NCI-H748 (cell line): ENCODE measurements around the gene PNMA1.
"Not testable (repeated sequence)": the region's sequence is repeated elsewhere in the genome, so short reads cannot be mapped to it uniquely, and the experiment has no call there.

Experiments
- DNase-seq: peaks from one replicate; lab custom pipeline; 2025; ENCODE audit not compliant: unreplicated experiment; lab: John Stamatoyannopoulos, UW

Gene PNMA1

DNA sequence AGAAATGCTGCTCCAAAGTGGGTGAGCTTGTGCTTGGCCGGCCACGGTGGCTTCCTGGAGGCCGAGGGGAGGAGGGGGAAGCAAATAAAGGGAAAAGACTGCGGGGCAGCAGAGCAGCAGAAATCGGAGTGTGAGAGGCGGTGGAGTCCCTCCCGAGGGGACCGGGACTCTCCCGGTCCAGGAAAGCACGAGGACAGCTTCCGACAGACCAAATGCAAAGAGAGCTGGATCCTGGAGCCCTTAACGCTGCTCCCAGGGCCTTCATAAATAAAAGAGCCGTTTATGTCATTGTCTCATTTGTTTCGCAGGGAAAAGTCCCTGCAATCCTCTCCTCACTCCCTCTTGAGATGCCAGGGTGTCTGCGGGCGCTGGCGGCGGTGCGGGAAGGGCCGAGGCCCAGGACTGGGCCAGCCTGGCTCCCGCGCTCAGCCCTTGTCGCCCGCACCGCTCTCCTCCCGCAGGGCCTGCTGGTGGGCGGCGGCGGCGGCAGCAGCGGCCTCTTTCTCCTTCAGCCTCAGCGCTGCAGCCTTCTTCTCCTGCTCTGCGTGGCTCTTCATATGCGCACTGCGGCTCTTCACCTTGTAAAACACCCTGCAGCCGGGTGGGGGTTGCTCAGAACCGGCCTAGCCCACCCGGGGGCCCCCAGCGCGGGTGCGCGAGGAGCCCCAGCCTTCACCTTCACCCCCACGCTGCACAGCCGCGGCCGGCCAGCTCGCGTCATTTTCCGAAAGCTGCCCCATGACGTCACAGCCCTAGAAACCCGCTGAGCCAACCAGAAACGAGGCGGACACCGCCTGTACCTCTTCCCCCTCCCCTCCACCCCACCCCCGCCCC lies 4.5 kb upstream of the PNMA1 start:
- no peak for DNase-seq

DNA sequence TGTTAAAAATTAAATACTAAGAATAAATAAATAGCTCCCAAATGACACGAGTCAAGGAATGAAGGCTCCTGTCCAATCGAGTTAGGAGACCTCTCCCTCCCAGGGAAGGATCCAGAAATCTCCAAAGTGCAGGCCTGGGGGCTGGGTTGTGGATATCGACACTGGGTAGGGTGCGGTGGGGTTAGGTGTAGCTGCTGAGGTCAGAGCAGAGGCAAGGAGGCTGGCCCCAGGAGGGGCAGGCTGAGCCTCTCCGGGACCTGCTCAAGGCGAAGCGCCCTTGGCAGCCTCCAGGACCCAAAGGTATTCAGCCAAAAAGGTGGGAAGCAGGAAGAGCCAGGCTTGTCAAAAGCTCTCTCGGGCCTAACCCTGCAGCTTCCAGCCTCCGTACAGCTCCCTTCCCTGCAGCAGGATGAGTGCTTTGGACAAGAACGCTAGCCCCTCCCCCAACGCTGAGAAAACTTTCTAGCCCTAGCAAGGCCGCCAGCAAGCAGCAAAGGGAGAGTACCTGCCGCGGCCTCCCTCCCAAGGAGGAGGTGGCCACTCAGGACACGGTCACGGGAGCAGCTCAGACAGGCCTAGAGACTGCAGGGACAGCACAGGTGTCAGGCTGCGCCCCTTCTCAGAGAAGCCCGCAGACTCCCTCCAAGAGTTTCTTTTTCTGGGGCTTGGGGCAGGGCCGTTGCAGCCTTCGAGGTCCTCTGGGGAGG lies 3.7 kb upstream of the PNMA1 start:
- no peak for DNase-seq

DNA sequence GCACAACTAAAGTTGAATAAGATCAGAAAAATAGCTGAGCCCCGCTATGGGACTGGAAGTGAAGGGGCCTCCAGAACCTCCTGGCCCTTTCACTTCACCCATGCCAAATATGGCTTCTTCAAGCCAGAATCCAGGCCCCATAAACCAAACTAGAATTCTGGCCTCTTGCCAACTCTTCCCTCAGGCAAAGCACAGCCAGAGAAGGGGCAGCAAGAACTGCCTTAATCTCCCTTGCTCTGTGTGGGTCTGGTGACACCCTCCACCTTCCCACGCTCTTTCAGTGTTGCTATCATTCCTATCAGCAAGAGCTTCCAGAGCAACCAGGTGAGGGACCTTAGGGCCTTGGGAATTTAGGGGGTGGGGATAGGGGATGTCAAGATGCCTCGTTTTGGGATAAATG lies 3.1 kb upstream of the PNMA1 start:
- peak; percentile 15 for DNase-seq

DNA sequence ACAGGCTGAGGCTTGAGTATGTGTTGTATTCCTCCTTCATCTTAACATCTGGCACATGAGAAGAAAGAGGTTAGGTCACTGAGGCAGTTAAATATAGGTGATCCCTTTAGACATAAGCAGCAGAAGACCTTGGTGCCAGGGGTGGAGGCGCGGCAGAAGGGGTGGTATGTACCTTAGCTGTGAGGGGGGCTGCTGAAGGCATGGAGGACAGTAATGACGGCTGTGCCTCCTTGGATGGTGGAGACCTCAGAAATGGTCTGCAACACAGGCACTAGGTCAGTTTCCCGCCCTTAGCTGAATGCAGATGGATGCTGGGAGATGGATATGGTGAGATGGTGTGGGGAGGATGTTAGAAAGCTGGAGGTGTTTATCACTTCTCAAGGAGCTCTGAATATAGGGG lies 1.5 kb upstream of the PNMA1 start:
- no peak for DNase-seq

DNA sequence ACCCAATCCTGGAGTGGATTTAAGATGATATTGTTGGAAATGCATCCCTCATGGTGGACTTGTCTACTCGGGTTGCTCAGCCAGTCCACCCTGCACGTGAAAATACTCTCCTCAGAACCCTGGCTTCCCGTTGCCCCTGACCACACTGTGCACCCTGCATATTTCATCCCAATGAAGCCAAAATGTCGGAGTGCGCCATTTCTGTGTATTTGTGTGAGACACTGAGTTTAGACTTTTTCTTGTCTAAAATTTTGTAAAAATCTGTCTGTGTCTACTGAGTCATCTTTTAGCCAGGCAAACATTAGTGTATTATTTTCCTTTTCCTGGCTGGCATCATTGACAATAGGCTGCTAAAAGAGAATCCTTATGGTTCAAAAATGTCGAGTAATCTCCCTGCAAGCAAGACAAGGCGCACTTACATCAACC lies 485 bp upstream of the PNMA1 start:
- DNase-seq: peak; percentile 89

DNA sequence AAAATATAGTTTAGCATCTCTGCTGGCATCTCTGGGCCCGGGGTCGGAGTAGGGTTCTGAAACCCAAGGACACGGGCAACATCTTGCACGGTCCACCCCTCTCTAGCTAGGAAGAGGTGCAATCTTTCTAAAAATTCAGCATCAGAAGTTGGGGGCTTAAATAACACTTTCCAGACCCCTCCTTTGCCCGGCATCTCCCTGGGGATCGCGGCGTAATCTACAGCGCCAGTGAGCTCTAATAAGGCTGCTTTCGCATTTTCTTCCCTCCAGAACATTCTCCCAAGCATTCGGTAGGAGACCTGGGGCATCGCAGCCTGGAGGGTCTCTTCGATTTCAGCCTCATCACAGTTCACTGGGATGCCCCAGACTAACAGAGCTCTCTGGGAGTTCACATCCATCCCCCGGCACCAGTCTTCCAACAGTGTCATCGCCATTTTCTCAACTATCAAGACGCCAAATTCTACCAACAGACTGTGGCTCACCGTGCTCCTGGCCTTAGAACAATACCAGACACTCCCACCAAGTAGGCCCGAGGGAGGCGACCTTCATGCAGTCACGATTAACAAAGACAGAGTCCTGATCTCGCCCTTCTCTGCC lies 880 bp downstream of the PNMA1 start:
- DNase-seq: no peak

DNA sequence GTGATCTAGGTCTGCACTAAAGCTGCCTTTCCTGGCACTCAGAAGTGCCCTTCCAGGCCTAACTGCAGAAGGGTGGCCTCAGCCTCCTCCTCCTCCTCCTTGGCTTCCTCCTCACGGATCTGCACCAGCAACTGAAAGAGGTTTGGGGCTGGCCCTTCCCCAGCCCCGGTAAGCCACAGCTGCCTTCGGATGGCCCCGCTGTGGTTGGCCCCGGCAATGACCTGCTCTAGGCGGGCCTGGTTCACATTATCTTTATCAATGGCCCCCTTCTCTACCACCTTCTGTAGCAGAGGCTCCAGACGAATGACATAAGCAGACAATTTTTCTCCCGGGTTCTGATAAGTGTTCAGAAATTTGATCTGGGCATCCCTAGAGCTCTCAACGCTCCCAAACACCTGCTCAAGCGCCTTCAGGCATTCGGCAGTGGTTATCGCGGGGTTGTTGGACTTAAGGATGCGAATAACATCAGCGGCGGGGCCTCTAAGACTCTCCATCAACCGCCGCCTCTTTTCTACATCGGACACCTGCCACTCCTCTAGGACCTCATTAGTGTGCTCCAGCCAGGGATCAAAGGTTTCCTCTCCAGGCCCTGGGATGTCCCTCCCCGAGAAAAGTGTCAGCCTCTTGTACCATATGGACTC lies 1.5 kb downstream of the PNMA1 start:
- peak; percentile 67 for DNase-seq

DNA sequence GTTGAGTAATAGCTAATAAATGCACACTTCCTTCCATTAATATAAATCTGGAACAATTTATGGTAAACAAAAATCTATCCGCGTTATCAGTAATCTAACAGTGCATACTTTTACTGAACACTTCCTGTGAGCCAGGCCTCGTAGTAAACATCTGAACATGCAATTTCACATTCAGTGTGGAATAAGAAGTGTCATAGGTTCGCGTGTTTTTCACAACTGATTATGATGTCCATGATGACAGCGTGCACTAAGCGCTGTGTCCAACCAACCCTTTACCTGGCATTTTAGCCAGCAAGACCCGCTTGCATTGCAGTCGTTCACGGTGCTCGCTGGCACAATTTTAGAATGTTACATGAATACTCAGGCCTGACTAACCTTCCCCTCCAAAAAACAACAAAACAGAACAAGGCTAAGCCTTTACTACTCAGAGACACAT lies 2.1 kb downstream of the PNMA1 start:
- peak; percentile 33 for DNase-seq

DNA sequence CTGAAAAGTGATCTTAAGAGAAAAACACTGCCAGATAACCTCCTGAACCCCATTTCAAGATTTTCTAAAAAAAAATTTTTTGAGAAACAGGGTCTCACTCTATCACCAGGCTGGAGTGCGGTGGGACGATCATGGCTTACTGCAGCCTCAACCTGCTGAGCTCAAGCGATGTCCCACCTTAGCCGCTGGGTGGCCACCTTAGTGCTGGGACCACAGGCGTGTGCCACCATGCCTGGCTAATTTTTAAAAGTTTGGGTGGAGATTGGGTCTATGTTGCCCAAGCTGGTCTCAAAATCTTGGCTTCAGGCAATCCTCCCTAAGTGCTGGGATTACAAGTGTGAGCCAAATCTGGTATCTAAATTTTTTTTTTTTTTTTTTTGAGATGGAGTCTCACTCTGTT lies 3.4 kb downstream of the PNMA1 start:
- DNase-seq: no peak

DNA sequence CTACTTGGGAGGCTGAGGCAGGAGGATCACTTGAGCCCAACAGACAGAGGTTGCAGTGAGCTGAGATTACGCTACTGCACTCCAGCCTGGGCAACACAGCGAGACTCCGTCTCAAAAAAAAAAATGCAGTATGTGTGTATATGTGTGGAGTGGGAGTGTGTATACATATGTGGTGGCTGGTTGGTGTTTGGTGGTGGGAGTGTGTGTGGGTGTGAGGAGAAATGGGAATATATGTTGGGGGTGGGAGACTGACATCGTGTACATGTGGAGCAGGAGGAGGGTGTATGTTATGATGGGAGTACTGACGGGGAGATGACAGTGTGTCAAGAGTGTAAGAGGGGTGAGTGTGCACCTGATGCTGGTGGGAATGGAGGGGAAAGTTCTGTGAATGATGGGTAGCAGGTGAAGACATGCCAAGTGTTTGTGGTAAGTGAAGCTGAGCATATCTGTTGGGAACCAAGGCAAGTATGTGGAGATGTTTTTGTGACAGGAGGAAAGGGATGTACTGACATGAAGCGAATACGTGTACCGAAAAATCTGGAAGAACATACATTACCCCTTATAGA lies 4.2 kb downstream of the PNMA1 start:
- no peak for DNase-seq

DNA sequence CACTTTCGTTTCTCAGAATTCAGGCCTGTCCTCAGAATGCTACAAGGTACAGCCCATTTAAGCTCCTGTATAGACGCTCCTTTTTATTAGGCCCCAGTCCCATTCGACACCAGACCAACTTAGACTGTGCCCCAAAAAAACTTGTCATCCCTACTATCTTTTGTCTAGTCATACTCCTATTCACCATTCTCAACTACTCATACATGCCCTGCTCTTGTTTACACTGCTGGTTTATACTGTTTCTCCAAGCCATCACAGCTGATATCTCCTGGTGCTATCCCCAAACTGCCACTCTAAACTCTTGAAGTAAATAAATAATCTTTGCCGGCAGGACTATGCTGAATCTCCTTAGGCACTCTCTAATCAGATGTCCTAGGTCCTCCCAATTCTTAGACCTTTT lies 6.1 kb downstream of the PNMA1 start:
- not testable (repeated sequence) for DNase-seq

DNA sequence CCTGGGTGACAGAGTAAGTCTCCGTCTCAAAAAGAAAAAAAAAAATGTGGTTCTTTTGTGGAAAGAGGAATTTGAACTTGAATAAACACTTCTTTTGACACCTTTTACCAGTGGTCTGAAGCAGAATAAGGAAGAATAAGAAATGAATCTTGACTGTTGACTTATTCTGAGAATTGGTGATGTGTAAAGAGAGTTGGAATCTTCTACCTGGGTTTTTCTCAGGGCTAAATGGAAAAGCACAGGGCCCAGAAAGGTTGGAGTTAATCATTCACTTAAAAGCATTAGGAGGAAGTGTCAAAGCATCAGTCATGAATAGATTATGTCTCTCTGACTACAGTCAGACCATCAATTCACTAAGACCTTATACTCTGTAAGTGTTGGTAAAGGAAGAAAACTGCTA lies 13.9 kb downstream of the PNMA1 start:
- no peak for DNase-seq

DNA sequence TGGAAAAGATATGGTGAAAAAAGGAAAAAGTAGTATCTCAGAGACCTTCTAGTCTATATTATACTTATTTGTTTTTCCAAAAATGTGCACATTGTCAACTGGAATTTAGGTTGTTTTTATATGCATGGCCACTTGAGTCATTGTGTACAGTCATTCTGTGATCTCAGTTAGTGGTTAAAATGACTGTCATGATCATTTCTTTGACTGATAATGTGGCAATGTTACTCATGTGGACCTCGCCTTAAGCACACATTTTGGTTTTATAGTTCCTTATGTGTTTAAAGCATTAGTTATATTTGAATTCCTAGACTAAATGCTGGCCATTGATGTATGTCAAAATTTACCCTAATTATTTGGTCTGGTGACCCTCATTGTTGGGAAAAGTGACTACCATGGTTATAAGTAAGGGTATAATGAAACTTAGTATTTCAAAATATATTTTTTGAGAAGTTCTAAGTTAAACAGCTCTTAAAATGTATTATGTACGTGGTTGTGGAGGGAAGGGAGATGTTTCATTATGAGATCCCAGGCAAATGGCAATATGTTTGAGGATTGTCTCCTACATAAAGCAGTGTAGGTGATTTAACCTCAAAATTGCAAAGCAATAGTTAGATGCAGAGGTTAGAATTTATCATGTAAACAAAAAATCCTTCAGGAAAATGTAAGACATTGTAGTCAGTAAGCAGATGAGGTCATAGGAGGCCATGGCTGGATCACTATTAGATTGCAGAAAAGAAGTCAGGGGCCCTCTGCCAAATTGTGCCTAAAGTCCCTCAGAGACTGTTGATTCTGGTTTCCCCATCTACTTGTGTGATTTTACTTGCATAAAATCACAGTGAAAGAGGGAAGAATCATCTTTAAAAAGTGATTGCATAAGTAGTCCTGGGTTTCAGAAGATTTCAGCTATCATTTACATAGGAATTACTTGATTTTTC lies 17.5 kb downstream of the PNMA1 start:
- no peak for DNase-seq

DNA sequence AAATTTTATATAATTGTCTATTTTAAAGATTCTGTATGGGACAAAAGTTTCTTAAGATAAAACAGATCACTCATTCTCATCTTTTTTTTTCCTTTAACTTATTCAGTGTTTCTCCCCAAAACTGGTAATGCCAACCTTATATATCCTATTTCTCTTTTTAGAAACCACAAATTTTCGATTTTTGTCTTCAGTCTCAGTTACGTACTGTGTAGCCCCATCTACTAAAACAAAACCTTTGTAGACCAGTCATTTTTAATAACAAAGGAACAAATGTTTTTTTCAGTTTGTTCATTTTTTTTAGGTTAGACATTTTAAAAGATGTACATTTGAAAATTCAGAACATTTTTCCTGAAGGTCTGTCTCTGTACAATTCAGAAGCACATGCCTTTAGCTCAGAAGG lies 18.2 kb downstream of the PNMA1 start:
- DNase-seq: no peak

DNA sequence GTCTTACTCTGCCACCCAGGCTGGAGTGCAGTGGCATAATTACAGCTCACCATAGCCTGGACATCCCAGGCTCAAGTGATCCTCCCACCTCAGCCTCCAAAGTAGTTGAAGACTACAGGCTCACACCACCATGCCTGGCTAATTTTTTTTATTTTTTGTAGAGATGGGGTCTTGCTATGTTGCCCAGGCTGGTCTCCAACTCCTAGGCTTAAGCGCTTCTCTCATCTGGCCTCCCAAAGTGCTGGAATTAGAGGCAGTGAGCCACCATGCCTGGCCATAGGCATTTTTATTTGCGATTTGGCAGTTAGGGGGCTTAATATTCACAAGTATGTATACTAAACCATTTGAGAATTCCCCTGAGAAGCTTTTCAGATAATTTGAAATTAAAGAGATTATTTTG lies 19.1 kb downstream of the PNMA1 start:
- DNase-seq: no peak

DNA sequence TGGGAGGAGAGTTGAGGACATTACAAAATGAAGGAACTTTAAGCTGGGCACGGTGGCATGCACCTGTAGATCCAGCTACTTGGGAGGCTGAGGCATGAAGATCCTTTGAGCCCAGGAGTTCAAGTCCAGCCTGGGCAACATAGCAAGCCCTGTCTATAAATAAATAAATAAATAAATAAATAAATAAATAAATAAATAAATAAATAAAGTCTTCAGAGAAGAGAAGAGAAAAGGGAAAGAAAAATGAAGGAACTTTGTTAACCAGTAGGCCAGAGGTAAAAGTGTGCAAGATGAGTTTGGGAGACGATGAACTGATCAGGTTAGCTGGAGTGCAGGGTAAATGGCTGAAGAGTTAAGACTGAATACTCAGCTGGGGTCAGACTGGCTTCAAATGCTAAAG lies 20.1 kb downstream of the PNMA1 start:
- DNase-seq: no peak

DNA sequence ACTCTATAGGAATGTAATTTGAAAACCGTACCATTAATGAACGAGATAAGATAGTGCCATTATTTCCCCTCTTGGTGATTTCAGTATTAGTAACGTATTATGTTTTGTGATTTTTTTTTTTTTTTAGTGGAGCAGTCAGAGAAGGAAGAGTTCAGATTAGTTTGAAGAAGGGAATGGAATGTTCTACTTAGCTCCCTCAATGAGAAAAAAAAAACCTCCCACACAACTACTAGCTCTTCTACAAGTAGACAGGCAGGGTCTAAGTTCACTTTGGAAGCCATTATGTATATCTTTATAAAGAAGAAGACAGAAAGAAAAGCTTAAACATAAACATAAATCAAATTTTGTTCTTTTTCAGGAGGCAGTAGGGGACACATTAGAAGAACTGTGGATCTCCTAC lies 27.3 kb downstream of the PNMA1 start:
- DNase-seq: no peak

DNA sequence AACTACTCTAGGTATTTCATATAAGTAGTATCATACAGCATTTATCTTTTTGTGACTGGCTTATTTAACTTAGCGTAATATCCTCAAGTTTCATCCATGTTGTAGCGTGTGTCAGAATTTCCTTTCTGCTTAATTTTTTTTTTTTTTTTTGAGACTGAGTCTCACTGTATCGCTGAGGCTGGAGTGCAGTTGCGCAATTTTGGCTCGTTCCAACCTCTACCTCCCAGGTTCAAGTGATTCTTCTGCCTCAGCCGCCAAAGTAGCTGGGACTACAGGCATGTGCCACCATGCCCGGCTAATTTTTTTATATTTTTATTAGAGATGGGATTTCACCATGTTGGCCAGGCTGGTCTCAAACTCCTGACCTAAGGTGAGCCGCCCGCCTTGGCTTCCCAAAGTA lies 28.9 kb downstream of the PNMA1 start:
- DNase-seq: no peak

DNA sequence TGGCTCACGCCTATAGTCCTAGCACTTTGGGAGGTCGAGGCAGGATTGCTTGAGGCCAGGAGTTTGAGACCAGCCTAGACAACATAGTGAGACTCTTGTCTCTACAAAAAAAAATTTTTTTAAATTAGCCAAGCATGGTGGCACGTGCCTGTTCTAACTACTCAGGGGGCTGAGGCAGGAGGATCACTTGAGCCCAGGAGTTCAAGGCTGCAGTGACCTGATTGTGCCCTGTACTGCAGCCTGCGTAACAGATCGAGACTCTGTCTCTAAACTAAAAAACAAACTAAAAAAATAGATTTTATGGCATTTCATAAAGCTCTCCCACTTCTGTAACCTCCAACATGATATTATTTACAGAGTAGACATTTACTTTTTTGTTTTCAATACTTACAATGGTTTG lies 29.6 kb downstream of the PNMA1 start:
- DNase-seq: no peak

DNA sequence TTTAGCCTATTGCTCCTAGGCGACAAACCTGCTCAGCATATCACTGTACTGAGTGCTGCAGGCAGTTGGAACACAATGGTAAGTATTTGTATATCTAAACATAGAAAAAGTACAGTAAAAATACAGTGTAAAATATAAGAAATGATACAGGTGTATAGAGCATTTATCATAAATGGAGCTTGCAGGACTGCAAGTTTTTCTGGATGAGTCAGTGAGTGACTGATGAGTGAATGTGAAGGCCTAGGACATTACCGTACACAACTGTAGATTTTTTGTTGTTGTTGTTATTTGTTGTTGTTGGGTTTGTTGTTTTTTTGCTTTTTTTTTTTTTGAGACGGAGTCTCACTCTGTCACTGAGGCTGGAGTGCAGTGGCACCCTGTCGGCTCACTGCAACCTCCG lies 33.4 kb downstream of the PNMA1 start:
- no peak for DNase-seq
